Heart left ventricle (tissue), 16 donors: ENCODE measurements around the gene TSPO2. TPM values are rescaled to one million over a fixed set of nuclear protein-coding genes. Genes with fewer than 3 reads are reported as not detected.
A peak's percentile ranks its signal among the peaks of the same experiment; 100 is the strongest.

ENCODE experiments used
- ATAC-seq, 4 donors: fragments of 200-7000 bp; cut with Tn5 transposase; one replicate each; pipeline ENCODE4 v1.9.1; 2020 to 2022; ENCODE audit warnings: moderate library complexity in 4 of 4, mild to moderate bottlenecking in 3 of 4, moderate number of reproducible peaks in 1 of 4
- DNase-seq, 5 donors: peaks; one replicate each; pipeline ENCODE4 v3.0.0-alpha.2; 2020
- H3K27ac ChIP-seq, 12 donors: fragments of 200-600 bp; sonication (generic) in 4 of 12; one replicate each; pipeline versions ENCODE4 v1.5.0 to v1.8.0; 2016 to 2022; ENCODE audit warnings: mild to moderate bottlenecking in 2 of 12
- H3K27me3 ChIP-seq, 9 donors: fragments of 200-600 bp; sonication (generic) in 2 of 9; one replicate each; pipeline versions ENCODE4 v1.5.1 to v1.8.0; 2016 to 2022; ENCODE audit warnings: mild to moderate bottlenecking in 3 of 9
- H3K36me3 ChIP-seq, 9 donors: fragments of 200-600 bp; sonication (generic) in 2 of 9; one replicate each; pipeline versions ENCODE4 v1.5.0 to v1.8.0; 2018 to 2022; ENCODE audit warnings: mild to moderate bottlenecking in 2 of 9
- H3K4me1 ChIP-seq, 12 donors: fragments of 200-600 bp; sonication (generic) in 4 of 12; one replicate each; pipeline versions ENCODE4 v1.5.0 to v1.8.0; 2016 to 2022; ENCODE audit warnings: mild to moderate bottlenecking in 3 of 12
- H3K4me3 ChIP-seq, 12 donors: fragments of 200-600 bp; sonication (generic) in 4 of 12; one replicate each; pipeline versions ENCODE4 v1.5.0 to v1.8.0; 2017 to 2022; ENCODE audit warnings: mild to moderate bottlenecking in 9 of 12, moderate library complexity in 4 of 12
- H3K9me3 ChIP-seq, 12 donors: fragments of 200-600 bp; sonication (generic) in 4 of 12; one replicate each; pipeline versions ENCODE4 v1.5.0 to v1.8.0; 2016 to 2022; ENCODE audit warnings: mild to moderate bottlenecking in 1 of 12
- CTCF ChIP-seq, 12 donors: fragments of 200-600 bp; sonication (generic) in 4 of 12; IDR thresholded peaks; one replicate each; pipeline versions ENCODE4 v1.5.0 to v1.8.0; 2018 to 2022; ENCODE audit warnings: antibody characterized with exemption in 12 of 12, mild to moderate bottlenecking in 5 of 12
- POLR2A ChIP-seq, 2 donors: fragments of 450-650 bp; IDR thresholded peaks; one replicate each; pipeline ENCODE4 v1.6.1; 2017; ENCODE audit warnings: antibody characterized with exemption in 2 of 2, mild to moderate bottlenecking in 2 of 2, moderate library complexity in 2 of 2
- WGBS, 4 donors: extraction: QIAGEN DNeasy Blood & Tissue Kit in 2 of 4; methylation state at CpG; one replicate each; pipeline versions ENCODE4 v1.1.5 to v1.1.7; 2013 to 2018; 5-methylcytosine and 5-hydroxymethylcytosine counted together
- intact Hi-C, 10 donors: fragments of 100-400 bp; cut with DNase I; formaldehyde crosslinking; loops; one replicate each; pipeline versions ENCODE4 v1.11.1 to v1.14.2; 2022
- polyA plus RNA-seq, 2 donors: library from polyadenylated mRNA; stranded (reverse); fragments of 200-250 nt; gene quantifications; one replicate each; pipeline ENCODE4 v1.2.3, GENCODE V29; 2013
- total RNA-seq, 9 donors: library from RNA; depleted of rRNA in 2 of 9; stranded (reverse); fragments of >200 nt in 2 of 9; fragmentation: NEBNext Ultra II Directional in 3 of 9; extraction: Animal tissue kit (Norgen Biotek cat#: 25700) in 3 of 9; gene quantifications; one replicate each; pipeline versions ENCODE4 v1.1.0 to v1.2.4, GENCODE V29; 2016 to 2023
- donor health status: ischemic (EF 13 %, LVEDD 7.1; RV severe dilation, severe dysfunction).
- donor health status: healthy with polysubstance abuse.
- donor health status: DM: no; HTN: yes; CAD: no.
- donor health status: DM: no; HTN: no; CAD: no.
- donor health status: ischemic (EF 25% LVEDD 6.9; RV normal size, moderate dysfunction).
- donor health status: ischemic (EF 25% LVEDD 5.7; RV mildly dilated, moderate dysfunction).
- donor health status: healthy.
- donor health status: DM: yes; HTN: yes; CAD: no.
- donor health status: ischemic (EF 35%, LVEDD 5.7; RV mildly dilated, moderate dysfunction).
- donor health status: nonischemic (EF 11% LVEDD 7.7; RV severe dilation, severe dysfunction).
- donor health status: DM: yes; HTN: yes; CAD: no.
- donor health status: PGD.
- donor health status: ischemic (EF 29% LVEDD 5.4; RV normal size, mild dysfunction).
- donor health status: nonischemic (EF 23%, LVEDD 6.1; RV moderate dilation, normal function).

The TSPO2 gene
- total and polyA plus RNA-seq, 11 donors, result not detected

GRCh38 chr6:41054511-41054910 lies 12.2 kb downstream of the TSPO2 start:
- intact Hi-C loops, result no loop called here
- DNase-seq (no peak), ATAC-seq (no peak)
- Histone ChIP-seq H3K4me3 (peak overlapping the region; percentile 19 to 58 (median 50)), H3K27ac (peak overlapping the region; percentile 70 to 94 (median 87)), H3K36me3 (peaks cover 0 to 5% (median 0%) of the 10 kb centered on the region in 9 donors), H3K9me3 (no peaks in the 10 kb centered on the region), H3K27me3 (no peaks in the 10 kb centered on the region), H3K4me1 (peaks cover 0 to 56% (median 19%) of the 10 kb centered on the region in 12 donors)
- no peak for TF ChIP-seq POLR2A (IDR thresholded peaks at IDR 0.05)
- TF ChIP-seq CTCF (IDR thresholded peaks at IDR 0.05), result no peak
- WGBS, 4 donors, result 51 to 80% (median 72%) methylated on average over 3 of the region's 3 CpGs

GRCh38 chr6:41055149-41055548 lies 12.9 kb downstream of the TSPO2 start:
- DNase-seq (peak in 3 of 5 donors; percentile 52 to 58 (median 53)), ATAC-seq (peak; percentile 65 to 77 (median 68))
- no peaks in the 10 kb centered on the region for H3K27me3 ChIP-seq
- no peak for TF ChIP-seq CTCF (IDR thresholded peaks at IDR 0.05)
- TF ChIP-seq POLR2A (IDR thresholded peaks at IDR 0.05), result peak in 1 of 2 donors; percentile 32
- peak overlapping the region in 11 of 12 donors; percentile 6 to 58 (median 52) for H3K4me3 ChIP-seq
- H3K9me3 ChIP-seq, result no peaks in the 10 kb centered on the region
- H3K36me3 ChIP-seq, result peaks cover 0 to 5% (median 0%) of the 10 kb centered on the region in 9 donors
- H3K4me1 ChIP-seq, result peaks cover 0 to 56% (median 21%) of the 10 kb centered on the region in 12 donors
- intact Hi-C loops, result loop anchor here in 1 of 10 donors (1.0 kb wide), 1 partner anchor 17 kb away; the partner anchor contains the start of genes NFYA and OARD1
- WGBS, 4 donors, result 13 to 49% (median 31%) methylated on average over 3 of the region's 3 CpGs
- peak overlapping the region; percentile 70 to 94 (median 87) for H3K27ac ChIP-seq

- TF ChIP-seq POLR2A (IDR thresholded peaks at IDR 0.05), result no peak
- no peak for TF ChIP-seq CTCF (IDR thresholded peaks at IDR 0.05)
- Histone ChIP-seq H3K9me3 (no peaks in the 10 kb centered on the region), H3K4me3 (peak overlapping the region in 5 of 12 donors; percentile 46 to 58 (median 52)), H3K27me3 (no peaks in the 10 kb centered on the region), H3K27ac (peak overlapping the region; percentile 11 to 94 (median 87)), H3K4me1 (peaks cover 0 to 62% (median 22%) of the 10 kb centered on the region in 12 donors), H3K36me3 (peaks cover 0 to 19% (median 8%) of the 10 kb centered on the region in 9 donors)
- ATAC-seq, result no peak
- intact Hi-C loops, result no loop called here
- 34 to 67% (median 63%) methylated on average over 4 to 6 of the region's 6 CpGs for WGBS, 4 donors
- DNase-seq, result no peak
Observed at GRCh38 chr6:41056768-41057490, 14.7 kb downstream of the TSPO2 start.

- H3K9me3 ChIP-seq, result no peaks in the 10 kb centered on the region
- TF ChIP-seq CTCF (IDR thresholded peaks at IDR 0.05) (no peak), POLR2A (IDR thresholded peaks at IDR 0.05) (no peak)
- no peaks in the 10 kb centered on the region for H3K27me3 ChIP-seq
- WGBS, 4 donors, result 33 to 55% (median 43%) methylated on average over 2 of the region's 2 CpGs
- H3K4me1 ChIP-seq, result peaks cover 0 to 58% (median 15%) of the 10 kb centered on the region in 12 donors
- ATAC-seq (peak in 1 of 4 donors; percentile 7), DNase-seq (no peak)
- intact Hi-C loops, result no loop called here
- H3K27ac ChIP-seq, result peak overlapping the region in 11 of 12 donors; percentile 9 to 90 (median 60)
- peaks cover 0 to 33% (median 23%) of the 10 kb centered on the region in 9 donors for H3K36me3 ChIP-seq
- H3K4me3 ChIP-seq, result peak overlapping the region in 3 of 12 donors; percentile 5 to 10 (median 6)
Observed at GRCh38 chr6:41058783-41059181, 16.5 kb downstream of the TSPO2 start.
